HAP-1 (cell line): Measurements from ENCODE around the gene CASP5.
"Not testable (repeated sequence)": the region's sequence is repeated elsewhere in the genome, so short reads cannot be mapped to it uniquely, and the experiment has no call there.

Experiments used
- DNase-seq, 2 experiments: peaks; one replicate each; pipeline ENCODE4 v3.0.0-alpha.2; 2016 to 2020; ENCODE audit warnings: low spot score in 2 of 2
- H3K27me3 ChIP-seq: fragments of 250-450 bp; sonication (Bioruptor Pico); 2 replicates; pipeline ENCODE4 v1.5.1; 2020; ENCODE audit warnings: low read depth, mild to moderate bottlenecking, moderate library complexity
- H3K36me3 ChIP-seq: fragments of 250-450 bp; sonication (Bioruptor Pico); replicated peaks from 2 replicates; pipeline ENCODE4 v1.5.1; 2020; ENCODE audit warnings: mild to moderate bottlenecking
- H3K4me1 ChIP-seq: fragments of 250-450 bp; sonication (Bioruptor Pico); 2 replicates; pipeline ENCODE4 v1.5.1; 2020; ENCODE audit warnings: mild to moderate bottlenecking
- H3K4me3 ChIP-seq: fragments of 250-450 bp; sonication (Bioruptor Pico); 2 replicates; pipeline ENCODE4 v1.5.1; 2020; ENCODE audit warnings: mild to moderate bottlenecking, moderate library complexity
- H3K9me3 ChIP-seq: fragments of 250-450 bp; sonication (Bioruptor Pico); 2 replicates; pipeline ENCODE4 v1.5.1; 2020; ENCODE audit warnings: mild to moderate bottlenecking, moderate library complexity
- in situ Hi-C: fragments of 300-500 bp; cut with MboI; formaldehyde crosslinking; loops from 3 replicates; pipeline ENCODE4 v1.14.3; 2020; ENCODE audit warnings: low sequenced_read_pairs, inconsistent platforms, mixed read lengths

Gene CASP5

GRCh38 chr11:105005451-105005845, 17.5 kb downstream of the CASP5 start:
- no peak for DNase-seq
- H3K4me3 ChIP-seq, result no peak overlapping the region
- no peaks in the 10 kb centered on the region for H3K4me1 ChIP-seq
- H3K36me3 ChIP-seq, result no peaks in the 10 kb centered on the region
- in situ Hi-C loops, result no loop called here
- H3K9me3 ChIP-seq, result no peaks in the 10 kb centered on the region
- no peaks in the 10 kb centered on the region for H3K27me3 ChIP-seq

DNA sequence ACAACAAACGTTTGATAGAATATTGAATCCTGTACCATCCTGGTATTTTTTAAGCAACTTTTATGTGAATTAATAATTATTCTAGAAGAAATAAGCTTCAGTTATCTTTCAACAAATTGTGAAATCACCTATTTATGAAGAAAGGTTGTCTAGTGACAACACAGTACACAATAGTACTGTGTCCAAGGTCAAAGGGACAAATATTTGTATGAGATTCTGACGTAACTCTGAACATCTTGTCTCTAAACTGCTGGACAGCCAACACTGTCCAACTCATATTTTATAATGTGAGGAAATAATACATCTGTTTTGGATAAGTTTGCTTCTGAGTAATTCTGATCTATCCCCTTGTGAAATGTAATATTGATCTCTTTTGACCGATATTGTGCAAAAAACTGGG, 18.9 kb downstream of the CASP5 start:
- DNase-seq, result no peak
- Histone ChIP-seq H3K27me3 (no peaks in the 10 kb centered on the region), H3K4me1 (no peaks in the 10 kb centered on the region)

DNA sequence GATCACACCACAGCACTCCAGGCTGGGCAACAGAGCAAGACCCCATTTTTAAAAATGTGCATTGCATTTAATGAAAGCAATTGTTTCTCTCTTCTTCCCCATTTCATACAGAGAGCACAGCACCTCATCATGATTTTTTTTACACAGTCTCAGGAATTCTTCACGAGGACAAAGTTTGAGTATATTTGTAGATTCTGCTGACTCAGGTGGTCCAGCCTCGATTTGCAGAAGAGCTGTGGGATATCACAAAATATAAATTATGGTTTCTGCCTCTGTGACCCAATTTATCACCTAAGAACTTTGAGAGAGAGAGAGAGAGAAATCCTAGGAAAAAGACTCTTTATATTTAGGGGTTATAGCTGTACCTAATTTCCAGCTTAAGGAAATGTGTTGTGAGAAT, 19.8 kb downstream of the CASP5 start:
- Histone ChIP-seq H3K4me1 (no peaks in the 10 kb centered on the region), H3K4me3 (no peak overlapping the region), H3K9me3 (no peaks in the 10 kb centered on the region), H3K27me3 (no peaks in the 10 kb centered on the region), H3K36me3 (no peaks in the 10 kb centered on the region)
- no peak for DNase-seq
- in situ Hi-C loops, result no loop called here

More for the DNA sequence above, 18.9 kb downstream of the CASP5 start:
- Histone ChIP-seq H3K9me3 (no peaks in the 10 kb centered on the region), H3K4me3 (no peak overlapping the region), H3K36me3 (no peaks in the 10 kb centered on the region)
- in situ Hi-C loops, result no loop called here

- Histone ChIP-seq H3K36me3 (no peaks in the 10 kb centered on the region), H3K4me1 (no peaks in the 10 kb centered on the region), H3K9me3 (no peaks in the 10 kb centered on the region), H3K4me3 (no peak overlapping the region), H3K27me3 (no peaks in the 10 kb centered on the region)
- DNase-seq, result peak in 1 of 2 experiments; percentile 40
- in situ Hi-C loops, result no loop called here
Measured at GRCh38 chr11:105000797-105001196, 22.2 kb downstream of the CASP5 start.

DNA sequence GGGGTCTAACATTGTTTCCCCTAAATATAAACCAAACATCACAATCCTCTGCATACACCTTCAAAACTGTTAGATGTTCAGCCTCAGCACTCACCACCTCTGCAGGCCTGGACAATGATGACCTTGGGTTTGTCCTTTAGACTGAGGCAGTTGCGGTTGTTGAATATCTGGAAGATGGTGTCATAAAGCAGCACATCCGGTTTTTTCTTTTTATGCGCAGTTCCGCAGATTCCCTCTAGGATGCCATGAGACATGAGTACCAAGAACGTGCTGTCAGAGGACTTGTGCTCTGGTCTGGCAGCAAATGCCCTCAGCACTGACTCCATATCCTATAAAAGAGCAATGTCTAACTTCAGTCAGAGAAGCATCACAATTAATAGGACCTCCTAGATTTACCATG, 22.8 kb downstream of the CASP5 start:
- Histone ChIP-seq H3K9me3 (no peaks in the 10 kb centered on the region), H3K4me3 (no peak overlapping the region), H3K36me3 (no peaks in the 10 kb centered on the region), H3K4me1 (no peaks in the 10 kb centered on the region), H3K27me3 (no peaks in the 10 kb centered on the region)
- in situ Hi-C loops, result no loop called here
- DNase-seq, result peak in 1 of 2 experiments; percentile 8

DNA sequence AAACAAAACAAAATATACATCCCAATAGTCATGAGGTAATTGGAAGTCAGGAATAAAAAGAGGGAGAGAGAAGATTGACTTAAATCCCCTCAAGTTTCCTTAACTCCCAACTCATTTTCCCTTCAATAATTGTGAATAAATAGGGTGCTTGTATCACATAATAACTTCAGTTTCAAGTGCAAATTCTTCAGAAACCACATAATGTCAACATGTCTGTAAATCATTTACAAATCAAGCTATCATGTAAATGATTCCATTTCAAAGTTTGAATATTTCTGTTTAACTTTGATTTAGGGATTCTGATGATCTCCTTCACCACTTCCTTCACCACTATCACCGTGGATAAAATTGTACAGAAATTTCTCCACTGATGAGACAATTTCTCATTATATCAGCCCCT, 23.2 kb downstream of the CASP5 start:
- Histone ChIP-seq H3K36me3 (no peaks in the 10 kb centered on the region), H3K9me3 (no peaks in the 10 kb centered on the region), H3K4me1 (no peaks in the 10 kb centered on the region), H3K27me3 (no peaks in the 10 kb centered on the region), H3K4me3 (no peak overlapping the region)
- in situ Hi-C loops, result no loop called here
- no peak for DNase-seq

- Histone ChIP-seq H3K27me3 (no peaks in the 10 kb centered on the region), H3K9me3 (no peaks in the 10 kb centered on the region), H3K4me1 (no peaks in the 10 kb centered on the region), H3K36me3 (no peaks in the 10 kb centered on the region), H3K4me3 (no peak overlapping the region)
- in situ Hi-C loops, result no loop called here
- no peak for DNase-seq
Measured at GRCh38 chr11:104997288-104997687, 25.7 kb downstream of the CASP5 start.

- in situ Hi-C loops, result no loop called here
- H3K36me3 ChIP-seq, result no peaks in the 10 kb centered on the region
- no peak for DNase-seq
Measured at GRCh38 chr11:104995001-104995408, 28.0 kb downstream of the CASP5 start.

GRCh38 chr11:104992781-104993180, 30.2 kb downstream of the CASP5 start:
- H3K4me1 ChIP-seq, result no peaks in the 10 kb centered on the region
- no peaks in the 10 kb centered on the region for H3K27me3 ChIP-seq
- H3K36me3 ChIP-seq, result no peaks in the 10 kb centered on the region
- no peak for DNase-seq
- H3K9me3 ChIP-seq, result no peaks in the 10 kb centered on the region
- in situ Hi-C loops, result no loop called here
- no peak overlapping the region for H3K4me3 ChIP-seq

More at GRCh38 chr11:104995001-104995408, 28.0 kb downstream of the CASP5 start:
- no peaks in the 10 kb centered on the region for H3K4me1 ChIP-seq
- H3K27me3 ChIP-seq, result no peaks in the 10 kb centered on the region
- no peaks in the 10 kb centered on the region for H3K9me3 ChIP-seq
- no peak overlapping the region for H3K4me3 ChIP-seq

GRCh38 chr11:104991994-104992393, 31.0 kb downstream of the CASP5 start:
- Histone ChIP-seq H3K27me3 (no peaks in the 10 kb centered on the region), H3K36me3 (no peaks in the 10 kb centered on the region), H3K4me3 (no peak overlapping the region), H3K9me3 (no peaks in the 10 kb centered on the region), H3K4me1 (no peaks in the 10 kb centered on the region)
- no peak for DNase-seq
- in situ Hi-C loops, result no loop called here

DNA sequence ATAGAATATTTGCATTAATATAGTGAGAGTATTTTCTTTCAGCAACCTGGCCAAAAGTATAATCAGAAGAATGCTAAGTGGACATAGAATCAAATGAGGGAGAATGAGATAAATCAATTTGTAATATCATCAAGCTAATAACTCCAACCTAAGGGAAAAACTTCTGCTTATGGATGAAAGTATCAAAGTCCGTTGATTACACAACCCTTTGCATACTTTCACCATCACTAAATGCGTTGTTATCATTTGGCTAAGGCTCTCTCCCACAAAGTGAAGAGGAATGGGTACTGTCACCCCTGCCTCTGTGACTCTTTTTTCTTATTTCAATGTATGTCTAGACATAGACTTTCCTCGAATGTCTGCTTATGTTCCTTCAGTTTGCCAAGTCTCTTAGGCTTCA, 38.2 kb downstream of the CASP5 start:
- no peaks in the 10 kb centered on the region for H3K36me3 ChIP-seq
- no peaks in the 10 kb centered on the region for H3K4me1 ChIP-seq
- no peaks in the 10 kb centered on the region for H3K9me3 ChIP-seq
- no peaks in the 10 kb centered on the region for H3K27me3 ChIP-seq
- in situ Hi-C loops, result no loop called here
- no peak overlapping the region for H3K4me3 ChIP-seq
- no peak for DNase-seq

DNA sequence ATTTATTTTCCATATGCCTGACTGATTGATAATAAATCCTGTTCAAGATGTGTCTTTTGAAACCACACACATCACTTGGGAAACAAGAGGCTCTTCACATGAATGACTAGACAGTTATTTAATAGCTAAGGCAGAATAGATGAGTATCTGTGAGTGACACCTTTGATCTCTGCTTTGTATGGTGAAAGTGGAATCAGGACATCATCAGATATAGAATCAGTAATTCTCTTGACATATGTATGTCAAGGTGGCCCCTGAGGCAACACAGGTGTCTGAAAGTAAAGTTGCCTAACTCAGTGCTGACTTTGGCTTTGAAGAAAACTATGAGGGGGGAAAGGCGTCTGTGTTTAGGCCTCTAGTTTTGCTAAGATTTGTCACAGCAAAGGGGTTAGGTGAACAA, 43.1 kb downstream of the CASP5 start:
- Histone ChIP-seq H3K36me3 (no peaks in the 10 kb centered on the region), H3K4me3 (no peak overlapping the region), H3K9me3 (no peaks in the 10 kb centered on the region), H3K27me3 (no peaks in the 10 kb centered on the region), H3K4me1 (no peaks in the 10 kb centered on the region)
- in situ Hi-C loops, result no loop called here
- DNase-seq, result no peak

GRCh38 chr11:104973616-104974015, 49.4 kb downstream of the CASP5 start:
- no peak for DNase-seq
- in situ Hi-C loops, result no loop called here
- no peak overlapping the region for H3K4me3 ChIP-seq

DNA sequence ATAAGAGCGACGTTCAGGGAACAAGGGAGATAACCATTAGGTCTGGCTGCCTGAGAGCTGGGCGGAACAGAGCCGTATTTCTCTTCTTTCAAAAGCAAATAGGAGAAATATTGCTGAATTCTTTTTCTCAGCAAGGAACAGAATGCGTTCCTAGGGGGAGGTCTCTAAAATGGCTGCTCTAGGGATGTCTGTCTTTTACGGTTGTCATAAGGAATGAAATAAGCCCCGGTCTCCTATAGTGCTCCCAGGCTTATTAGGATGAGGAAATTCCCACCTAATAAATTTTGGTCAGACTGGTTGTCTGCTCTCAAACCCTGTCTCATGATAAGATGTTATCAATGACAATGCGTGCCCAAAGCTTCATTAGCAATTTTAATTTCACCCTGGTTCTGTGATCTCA, 50.0 kb downstream of the CASP5 start:
- H3K4me3 ChIP-seq, H3K9me3 ChIP-seq, DNase-seq, H3K27me3 ChIP-seq, H3K36me3 ChIP-seq, in situ Hi-C loops, H3K4me1 ChIP-seq: not testable (repeated sequence)

More at GRCh38 chr11:104973616-104974015, 49.4 kb downstream of the CASP5 start:
- no peaks in the 10 kb centered on the region for H3K9me3 ChIP-seq
- no peaks in the 10 kb centered on the region for H3K4me1 ChIP-seq
- H3K36me3 ChIP-seq, result no peaks in the 10 kb centered on the region
- H3K27me3 ChIP-seq, result no peaks in the 10 kb centered on the region

GRCh38 chr11:104970756-104971155, 52.2 kb downstream of the CASP5 start:
- no peaks in the 10 kb centered on the region for H3K4me1 ChIP-seq
- DNase-seq, result no peak
- H3K9me3 ChIP-seq, result no peaks in the 10 kb centered on the region
- no peaks in the 10 kb centered on the region for H3K36me3 ChIP-seq
- H3K27me3 ChIP-seq, result no peaks in the 10 kb centered on the region
- H3K4me3 ChIP-seq, result no peak overlapping the region
- in situ Hi-C loops, result no loop called here
